ENCODE results near the gene PIGU. TPM values are rescaled to one million over a fixed set of nuclear protein-coding genes. Genes with fewer than 3 reads are reported as not detected.
A peak's percentile ranks its signal among the peaks of the same experiment; 100 is the strongest.
"Not testable (repeated sequence)": the region's sequence is repeated elsewhere in the genome, so short reads cannot be mapped to it uniquely, and the experiment has no call there.

Gene PIGU
- total RNA-seq (10 to 100 TPM in 4 of 5 donors, 1 to 10 TPM in 1; 8.6 to 17.1 (median 13.6) TPM), total RNA-seq (5.1 to 30.6 (median 15.0) reads per million in 29 experiments)
- 13.4 TPM for total RNA-seq (2013)

- ChIA-PET POLR2A (interaction anchor here (0.5 to 1.0 kb wide), 4 partner anchors 27 to 136 kb away, joined by 3 to 16 read pairs (median 4); partner anchors contain the start of gene TP53INP2 (in 2 of the 2)), CTCF (interaction anchor here in 1 of 2 donors (1.4 to 1.5 kb wide), 2 partner anchors 27 to 31 kb away, joined by 3 read pairs; partner anchors contain the start of gene TP53INP2)
- H3K4me1 Mint-ChIP-seq = peaks cover 18 to 25% (median 19%) of the 10 kb centered on the region in 3 donors
- Histone ChIP-seq H3K4me1 (ENCODE audit: control insufficient read depth in 1 of 2, extremely low read depth in 1 of 2, insufficient read depth in 2 of 2, low read length in 2 of 2) (peaks cover 9 to 18% of the 10 kb centered on the region in 2 experiments), H3K4me3 (ENCODE audit: control insufficient read depth in 1 of 2, extremely low read depth in 1 of 2, low read length in 1 of 2) (peak within 1 kb of the TSS; percentile 77 to 86), H3K27me3 (replicated peaks in 1 of 2; ENCODE audit: control insufficient read depth in 2 of 2, extremely low read depth in 1 of 2, insufficient read depth in 2 of 2, low read length in 1 of 2) (no peaks in the 10 kb centered on the region), H3K36me3 (ENCODE audit: control insufficient read depth in 2 of 2, extremely low read depth in 1 of 2, insufficient read depth in 1 of 2, low read length in 1 of 2) (no peaks in the 10 kb centered on the region), H3K9me3 (no peaks in the 10 kb centered on the region), H3K27ac (ENCODE audit: low read length) (peak within 1 kb of the TSS; percentile 76)
- H3K4me3 Mint-ChIP-seq = peak within 1 kb of the TSS; percentile 93 to 95 (median 94)
- no peaks in the 10 kb centered on the region for H3K27me3 Mint-ChIP-seq
- DNase-seq = peak; percentile 89 to 98 (median 96)
- WGBS (ENCODE audit: insufficient coverage) = under 1% methylated on average over 51 of the region's 64 CpGs
- H3K27ac Mint-ChIP-seq = peak within 1 kb of the TSS; percentile 88 to 90
- ATAC-seq (replicated peaks in 1 of 4) = peak; percentile 95 to 99 (median 98)
- peaks cover 3% of the 10 kb centered on the region for H3K36me3 Mint-ChIP-seq
- H3K9me3 Mint-ChIP-seq = no peaks in the 10 kb centered on the region
Observed at GRCh38 chr20:34676642-34677373, at the start of gene PIGU. Gene PIGU (minus strand): TSS chr20:34677092. CDS start chr20:34677085, 7 bp downstream.

DNA sequence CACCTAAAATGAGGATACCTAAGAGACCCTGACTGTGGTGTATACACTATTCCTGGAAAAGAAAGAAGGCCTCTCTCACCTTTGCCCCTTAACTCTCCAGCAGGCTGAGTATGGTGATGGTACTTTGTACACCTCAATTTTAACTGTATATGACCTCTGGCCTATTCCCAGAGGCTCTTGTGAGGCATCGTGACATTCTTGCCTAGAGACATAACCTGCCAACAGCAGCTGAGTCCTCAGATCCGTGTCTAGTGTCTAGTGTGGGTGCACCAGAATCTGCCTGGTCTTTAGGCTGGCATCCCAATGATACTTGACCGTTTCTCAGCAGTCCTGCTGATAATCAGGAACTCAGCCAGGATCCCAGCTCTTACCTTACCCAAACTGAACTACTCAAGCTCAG, 47.3 kb upstream of the PIGU start:
- Histone ChIP-seq H3K36me3 (ENCODE audit: control insufficient read depth in 2 of 2, extremely low read depth in 1 of 2, insufficient read depth in 1 of 2, low read length in 1 of 2) (peaks cover 13 to 49% of the 10 kb centered on the region in 2 donors), H3K9me3 (no peaks in the 10 kb centered on the region), H3K27ac (ENCODE audit: low read length) (no peak overlapping the region), H3K27me3 (replicated peaks in 1 of 2; ENCODE audit: control insufficient read depth in 2 of 2, extremely low read depth in 1 of 2, insufficient read depth in 2 of 2, low read length in 1 of 2) (no peaks in the 10 kb centered on the region), H3K4me3 (ENCODE audit: control insufficient read depth in 1 of 2, extremely low read depth in 1 of 2, low read length in 1 of 2) (no peak overlapping the region), H3K4me1 (ENCODE audit: control insufficient read depth in 1 of 2, extremely low read depth in 1 of 2, insufficient read depth in 2 of 2, low read length in 2 of 2) (no peaks in the 10 kb centered on the region)
- H3K4me1 Mint-ChIP-seq = peaks cover 0 to 4% (median 0%) of the 10 kb centered on the region in 3 donors
- no peak overlapping the region for H3K27ac Mint-ChIP-seq
- CTCF ChIA-PET = no interaction called here
- POLR2A ChIA-PET = interaction anchor here in 1 of 2 donors (0.7 kb wide), 1 partner anchor 45 kb away, joined by 8 read pairs; no protein-coding TSS in a partner anchor
- no peaks in the 10 kb centered on the region for H3K27me3 Mint-ChIP-seq
- no peak overlapping the region for H3K4me3 Mint-ChIP-seq
- ATAC-seq (replicated peaks in 1 of 4) = no peak
- 96% methylated on average over 3 of the region's 3 CpGs for WGBS (ENCODE audit: insufficient coverage)
- H3K36me3 Mint-ChIP-seq = peaks cover 40% of the 10 kb centered on the region
- no peak for DNase-seq
- no peaks in the 10 kb centered on the region for H3K9me3 Mint-ChIP-seq

DNA sequence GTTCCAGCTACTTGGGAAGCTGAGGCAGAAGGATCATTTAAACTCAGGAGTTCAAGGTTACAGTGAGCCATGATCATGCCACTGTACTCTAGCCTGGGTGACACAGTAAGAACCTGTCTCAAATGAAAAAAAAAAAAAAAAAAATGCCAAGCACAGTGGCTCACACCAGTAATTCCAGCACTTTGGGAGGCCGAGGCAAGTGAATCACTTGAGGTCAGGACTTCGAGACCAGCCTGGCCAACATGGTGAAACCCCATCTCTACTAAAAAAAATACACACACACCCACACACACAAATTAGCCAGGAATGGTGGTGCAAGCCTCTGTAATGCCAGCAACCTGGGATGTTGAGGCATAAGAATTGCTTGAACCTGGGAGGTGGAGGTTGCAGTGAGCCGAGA, 45.7 kb upstream of the PIGU start:
- H3K4me3 ChIP-seq (ENCODE audit: control insufficient read depth in 1 of 2, extremely low read depth in 1 of 2, low read length in 1 of 2); H3K4me3 Mint-ChIP-seq; H3K27me3 Mint-ChIP-seq; H3K27ac Mint-ChIP-seq; H3K9me3 Mint-ChIP-seq; H3K27ac ChIP-seq (ENCODE audit: low read length); DNase-seq; H3K27me3 ChIP-seq (replicated peaks in 1 of 2; ENCODE audit: control insufficient read depth in 2 of 2, extremely low read depth in 1 of 2, insufficient read depth in 2 of 2, low read length in 1 of 2); CTCF ChIA-PET; ATAC-seq (replicated peaks in 1 of 4); H3K9me3 ChIP-seq; H3K4me1 ChIP-seq (ENCODE audit: control insufficient read depth in 1 of 2, extremely low read depth in 1 of 2, insufficient read depth in 2 of 2, low read length in 2 of 2); POLR2A ChIA-PET; H3K4me1 Mint-ChIP-seq: not testable (repeated sequence)
- WGBS (ENCODE audit: insufficient coverage) = 82% methylated on average over 3 of the region's 3 CpGs
- H3K36me3 Mint-ChIP-seq = peaks cover 47% of the 10 kb centered on the region
- peaks cover 13 to 50% of the 10 kb centered on the region in 2 donors for H3K36me3 ChIP-seq (ENCODE audit: control insufficient read depth in 2 of 2, extremely low read depth in 1 of 2, insufficient read depth in 1 of 2, low read length in 1 of 2)

- no peaks in the 10 kb centered on the region for H3K4me1 ChIP-seq (ENCODE audit: control insufficient read depth in 1 of 2, extremely low read depth in 1 of 2, insufficient read depth in 2 of 2, low read length in 2 of 2)
- DNase-seq = no peak
- ChIA-PET CTCF (interaction anchor here (0.5 to 1.1 kb wide), 2 partner anchors 408 to 1171 kb away, joined by 3 read pairs; no protein-coding TSS in a partner anchor), POLR2A (interaction anchor here in 1 of 2 donors (0.5 to 1.0 kb wide), 2 partner anchors 12 to 1177 kb away, joined by 5 to 7 read pairs; no protein-coding TSS in a partner anchor)
- Mint-ChIP-seq H3K36me3 (peaks cover 36% of the 10 kb centered on the region), H3K27ac (peak overlapping the region in 1 of 2 donors; percentile 0), H3K9me3 (no peaks in the 10 kb centered on the region), H3K27me3 (no peaks in the 10 kb centered on the region), H3K4me3 (no peak overlapping the region), H3K4me1 (peaks cover 0 to 4% (median 0%) of the 10 kb centered on the region in 3 donors)
- no peak for ATAC-seq (replicated peaks in 1 of 4)
- H3K27me3 ChIP-seq (replicated peaks in 1 of 2; ENCODE audit: control insufficient read depth in 2 of 2, extremely low read depth in 1 of 2, insufficient read depth in 2 of 2, low read length in 1 of 2) = no peaks in the 10 kb centered on the region
- no peak overlapping the region for H3K4me3 ChIP-seq (ENCODE audit: control insufficient read depth in 1 of 2, extremely low read depth in 1 of 2, low read length in 1 of 2)
- H3K27ac ChIP-seq (ENCODE audit: low read length) = no peak overlapping the region
- no CpG with 5 or more reads among the region's 2 CpGs for WGBS (ENCODE audit: insufficient coverage)
- peaks cover 10 to 38% of the 10 kb centered on the region in 2 donors for H3K36me3 ChIP-seq (ENCODE audit: control insufficient read depth in 2 of 2, extremely low read depth in 1 of 2, insufficient read depth in 1 of 2, low read length in 1 of 2)
- no peaks in the 10 kb centered on the region for H3K9me3 ChIP-seq
Observed at GRCh38 chr20:34720266-34720665, 43.4 kb upstream of the PIGU start.

DNA sequence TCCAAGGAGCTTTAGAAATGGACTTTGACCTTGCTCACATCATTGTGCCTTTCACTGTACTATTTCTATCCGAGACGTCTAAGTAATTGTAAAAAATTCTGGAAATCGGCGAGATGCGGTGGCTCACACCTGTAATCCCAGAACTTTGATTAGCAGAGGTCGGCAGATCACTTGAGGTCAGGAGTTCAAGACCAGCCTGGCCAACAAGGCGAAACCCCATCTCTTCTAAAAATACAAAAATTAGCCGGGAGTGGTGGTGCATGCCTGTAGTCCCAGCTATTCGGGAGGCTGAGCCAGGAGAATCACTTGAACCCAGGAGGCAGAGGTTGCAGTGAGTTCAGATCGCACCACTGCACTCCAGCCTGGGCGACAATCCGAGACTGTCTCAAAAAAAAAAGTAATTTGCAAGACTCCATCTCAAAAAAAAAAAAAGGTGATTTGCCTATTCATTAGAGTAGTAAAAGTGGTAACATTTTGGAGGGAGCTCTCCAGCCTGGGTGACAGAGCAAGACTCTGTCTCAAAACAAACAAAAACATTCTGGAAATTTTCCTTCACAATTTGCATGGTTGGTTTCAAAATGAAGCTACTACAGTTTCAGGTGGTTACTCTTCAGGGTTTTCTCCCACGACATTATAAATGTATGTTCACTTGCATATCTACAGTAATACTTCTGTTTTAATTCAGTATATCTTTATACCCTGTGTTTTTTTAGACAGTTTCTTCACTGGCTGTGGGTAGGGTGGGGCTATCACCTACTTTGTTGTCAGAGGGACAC, 42.5 kb upstream of the PIGU start:
- H3K9me3 Mint-ChIP-seq; H3K27ac Mint-ChIP-seq; ATAC-seq (replicated peaks in 1 of 4); H3K4me3 Mint-ChIP-seq; POLR2A ChIA-PET; H3K4me1 Mint-ChIP-seq; H3K4me1 ChIP-seq (ENCODE audit: control insufficient read depth in 1 of 2, extremely low read depth in 1 of 2, insufficient read depth in 2 of 2, low read length in 2 of 2); H3K4me3 ChIP-seq (ENCODE audit: control insufficient read depth in 1 of 2, extremely low read depth in 1 of 2, low read length in 1 of 2); H3K27me3 Mint-ChIP-seq; DNase-seq; H3K9me3 ChIP-seq; H3K27ac ChIP-seq (ENCODE audit: low read length); H3K27me3 ChIP-seq (replicated peaks in 1 of 2; ENCODE audit: control insufficient read depth in 2 of 2, extremely low read depth in 1 of 2, insufficient read depth in 2 of 2, low read length in 1 of 2): not testable (repeated sequence)
- CTCF ChIA-PET = interaction anchor here in 1 of 2 donors (1.1 kb wide), 1 partner anchor 407 kb away, joined by 3 read pairs; no protein-coding TSS in a partner anchor
- WGBS (ENCODE audit: insufficient coverage) = 87% methylated on average over 6 of the region's 13 CpGs
- H3K36me3 ChIP-seq (ENCODE audit: control insufficient read depth in 2 of 2, extremely low read depth in 1 of 2, insufficient read depth in 1 of 2, low read length in 1 of 2) = peaks cover 14 to 38% of the 10 kb centered on the region in 2 donors
- H3K36me3 Mint-ChIP-seq = peaks cover 38% of the 10 kb centered on the region

Data from T-cell (primary cell).